GM06990 (cell line): ENCODE results near the gene TCF21.

Experiments used
- DNase-seq: peaks from one replicate; pipeline ENCODE4 v3.0.0-alpha.2; 2011; ENCODE audit not compliant: insufficient read length; ENCODE audit errors: extremely low read depth
- H3K27me3 ChIP-seq: replicated peaks from 2 replicates; pipeline ENCODE4 v1.6.0; 2011; ENCODE audit warnings: low read length; ENCODE audit not compliant: control insufficient read depth, insufficient read depth
- H3K36me3 ChIP-seq: 2 replicates; pipeline ENCODE4 v1.5.1; 2011; ENCODE audit warnings: low read length; ENCODE audit not compliant: control insufficient read depth, insufficient read depth
- H3K4me3 ChIP-seq: replicated peaks from 2 replicates; pipeline ENCODE4 v1.5.1; 2011; ENCODE audit warnings: low read depth, mild to moderate bottlenecking, control low read depth, low read length
- CTCF ChIP-seq: IDR thresholded peaks from 2 replicates; pipeline ENCODE4 v1.5.1; 2011; ENCODE audit warnings: low read length, control low read depth, mild to moderate bottlenecking, inconsistent platforms; ENCODE audit not compliant: insufficient read depth, poor library complexity, severe bottlenecking

TCF21 gene

GRCh38 chr6:133863228-133863627, 25.7 kb upstream of the TCF21 start:
- no peak for TF ChIP-seq CTCF
- no peak overlapping the region for H3K4me3 ChIP-seq
- H3K36me3 ChIP-seq = no peaks in the 10 kb centered on the region
- no peaks in the 10 kb centered on the region for H3K27me3 ChIP-seq
- no peak for DNase-seq

- no peak for TF ChIP-seq CTCF
- H3K27me3 ChIP-seq = no peaks in the 10 kb centered on the region
Observed at GRCh38 chr6:133865680-133866079, 23.2 kb upstream of the TCF21 start.

GRCh38 chr6:133871131-133871530, 17.8 kb upstream of the TCF21 start:
- DNase-seq = no peak
- Histone ChIP-seq H3K4me3 (no peak overlapping the region), H3K36me3 (no peaks in the 10 kb centered on the region), H3K27me3 (no peaks in the 10 kb centered on the region)
- TF ChIP-seq CTCF = no peak

More at GRCh38 chr6:133865680-133866079, 23.2 kb upstream of the TCF21 start:
- DNase-seq = no peak
- H3K4me3 ChIP-seq = no peak overlapping the region
- no peaks in the 10 kb centered on the region for H3K36me3 ChIP-seq

- TF ChIP-seq CTCF = no peak
- no peak for DNase-seq
Observed at GRCh38 chr6:133873538-133873937, 15.4 kb upstream of the TCF21 start.

GRCh38 chr6:133877116-133877515, 11.8 kb upstream of the TCF21 start:
- no peaks in the 10 kb centered on the region for H3K36me3 ChIP-seq
- no peak for DNase-seq
- TF ChIP-seq CTCF = no peak
- H3K27me3 ChIP-seq = no peaks in the 10 kb centered on the region
- H3K4me3 ChIP-seq = no peak overlapping the region

More at GRCh38 chr6:133873538-133873937, 15.4 kb upstream of the TCF21 start:
- no peaks in the 10 kb centered on the region for H3K27me3 ChIP-seq
- H3K36me3 ChIP-seq = no peaks in the 10 kb centered on the region
- H3K4me3 ChIP-seq = no peak overlapping the region

- no peak for TF ChIP-seq CTCF
- no peaks in the 10 kb centered on the region for H3K36me3 ChIP-seq
- no peak for DNase-seq
- H3K27me3 ChIP-seq = no peaks in the 10 kb centered on the region
- H3K4me3 ChIP-seq = no peak overlapping the region
Observed at GRCh38 chr6:133880006-133880405, 8.9 kb upstream of the TCF21 start.
